ENCODE data around the gene TMEM266.

DNA sequence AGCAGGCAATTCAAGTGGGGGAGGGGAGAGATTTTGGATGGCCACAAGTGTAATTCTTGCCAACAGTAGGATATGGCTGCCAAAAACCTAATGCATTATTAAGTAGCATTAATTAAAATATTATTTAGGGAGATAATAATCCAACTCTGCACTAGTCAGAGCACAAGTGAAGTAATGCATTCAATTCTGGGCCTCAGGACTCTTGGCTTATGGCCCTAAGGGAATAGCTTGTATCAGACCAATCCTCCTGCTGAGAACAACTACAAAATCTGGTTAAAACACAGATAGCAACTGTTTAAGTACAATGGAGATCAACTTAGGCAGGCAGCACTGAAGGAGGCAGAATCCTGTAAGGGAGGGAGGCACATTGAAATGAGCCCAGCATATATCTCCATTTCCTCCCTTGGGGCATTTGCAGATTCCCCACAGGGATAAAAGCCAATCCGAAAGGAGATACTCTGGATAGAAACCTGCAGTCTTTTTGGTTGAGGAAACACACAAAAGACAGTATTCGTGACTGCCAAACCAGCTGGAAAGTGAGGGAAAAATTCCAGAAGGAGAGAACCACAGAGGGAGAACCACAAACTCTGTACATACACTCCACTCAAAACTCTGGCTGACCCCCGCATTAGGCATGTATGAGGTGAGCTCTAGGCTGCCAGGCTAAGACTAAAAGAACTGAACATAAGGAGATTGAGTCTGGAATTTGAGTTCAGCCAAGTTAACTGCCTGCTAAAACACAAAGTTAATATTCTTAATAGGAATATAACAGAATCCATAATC lies 194.1 kb downstream of the TMEM266 start:
- TF ChIP-seq, protein P1, sequence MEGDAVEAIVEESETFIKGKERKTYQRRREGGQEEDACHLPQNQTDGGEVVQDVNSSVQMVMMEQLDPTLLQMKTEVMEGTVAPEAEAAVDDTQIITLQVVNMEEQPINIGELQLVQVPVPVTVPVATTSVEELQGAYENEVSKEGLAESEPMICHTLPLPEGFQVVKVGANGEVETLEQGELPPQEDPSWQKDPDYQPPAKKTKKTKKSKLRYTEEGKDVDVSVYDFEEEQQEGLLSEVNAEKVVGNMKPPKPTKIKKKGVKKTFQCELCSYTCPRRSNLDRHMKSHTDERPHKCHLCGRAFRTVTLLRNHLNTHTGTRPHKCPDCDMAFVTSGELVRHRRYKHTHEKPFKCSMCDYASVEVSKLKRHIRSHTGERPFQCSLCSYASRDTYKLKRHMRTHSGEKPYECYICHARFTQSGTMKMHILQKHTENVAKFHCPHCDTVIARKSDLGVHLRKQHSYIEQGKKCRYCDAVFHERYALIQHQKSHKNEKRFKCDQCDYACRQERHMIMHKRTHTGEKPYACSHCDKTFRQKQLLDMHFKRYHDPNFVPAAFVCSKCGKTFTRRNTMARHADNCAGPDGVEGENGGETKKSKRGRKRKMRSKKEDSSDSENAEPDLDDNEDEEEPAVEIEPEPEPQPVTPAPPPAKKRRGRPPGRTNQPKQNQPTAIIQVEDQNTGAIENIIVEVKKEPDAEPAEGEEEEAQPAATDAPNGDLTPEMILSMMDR (IDR thresholded peaks at IDR 0.05; ENCODE audit: poor library complexity) = no peak
- TF ChIP-seq EZH2phosphoT487 (IDR thresholded peaks at IDR 0.05; ENCODE audit: low read depth, severe bottlenecking, unreplicated experiment) = no peak
- TF ChIP-seq EZH2 (IDR thresholded peaks at IDR 0.05; ENCODE audit: borderline replicate concordance) = no peak

Measured in hepatocyte (in vitro differentiated cells).